ENCODE data around the gene TNFAIP8L1.

Gene TNFAIP8L1

GRCh38 chr19:4691373-4691772, 52.1 kb downstream of the TNFAIP8L1 start:
- Histone ChIP-seq H3K9me3 (ENCODE audit: insufficient read depth, low read length) (no peaks in the 10 kb centered on the region), H3K4me1 (ENCODE audit: insufficient read depth, insufficient read length) (no peaks in the 10 kb centered on the region), H3K36me3 (ENCODE audit: insufficient read depth, insufficient read length, low read length) (peaks cover 96% of the 10 kb centered on the region), H3K27me3 (ENCODE audit: insufficient read depth, insufficient read length) (no peaks in the 10 kb centered on the region), H3K4me3 (ENCODE audit: insufficient read length, low read depth) (no peak overlapping the region), H3K9ac (ENCODE audit: insufficient read length, low read depth) (no peak overlapping the region)
- no peak for DNase-seq (ENCODE audit: low read depth, low spot score)
- TF ChIP-seq ZNF274 (IDR thresholded peaks at IDR 0.05; ENCODE audit: low read depth, low read length): no peak
- TF ChIP-seq SUZ12 (IDR thresholded peaks at IDR 0.05; ENCODE audit: extremely low read depth, insufficient read depth, insufficient read length): no peak

GRCh38 chr19:4692251-4693077, 53.1 kb downstream of the TNFAIP8L1 start:
- Histone ChIP-seq H3K4me1 (ENCODE audit: insufficient read depth, insufficient read length) (no peaks in the 10 kb centered on the region), H3K9ac (ENCODE audit: insufficient read length, low read depth) (no peak overlapping the region), H3K9me3 (ENCODE audit: insufficient read depth, low read length) (no peaks in the 10 kb centered on the region), H3K36me3 (ENCODE audit: insufficient read depth, insufficient read length, low read length) (peaks cover 94% of the 10 kb centered on the region), H3K4me3 (ENCODE audit: insufficient read length, low read depth) (no peak overlapping the region), H3K27me3 (ENCODE audit: insufficient read depth, insufficient read length) (no peaks in the 10 kb centered on the region)
- DNase-seq (ENCODE audit: low read depth, low spot score): no peak
- TF ChIP-seq YY1 (IDR thresholded peaks at IDR 0.05; ENCODE audit: insufficient read depth, insufficient read length) (no peak), SUZ12 (IDR thresholded peaks at IDR 0.05; ENCODE audit: extremely low read depth, insufficient read depth, insufficient read length) (no peak), ZNF274 (IDR thresholded peaks at IDR 0.05; ENCODE audit: low read depth, low read length) (no peak)

GRCh38 chr19:4693078-4693350, 53.7 kb downstream of the TNFAIP8L1 start:
- no peaks in the 10 kb centered on the region for H3K27me3 ChIP-seq (ENCODE audit: insufficient read depth, insufficient read length)
- no peaks in the 10 kb centered on the region for H3K4me1 ChIP-seq (ENCODE audit: insufficient read depth, insufficient read length)
- H3K36me3 ChIP-seq (ENCODE audit: insufficient read depth, insufficient read length, low read length): peaks cover 95% of the 10 kb centered on the region
- no peak overlapping the region for H3K4me3 ChIP-seq (ENCODE audit: insufficient read length, low read depth)
- no peak for TF ChIP-seq SUZ12 (IDR thresholded peaks at IDR 0.05; ENCODE audit: extremely low read depth, insufficient read depth, insufficient read length)
- no peak for TF ChIP-seq YY1 (IDR thresholded peaks at IDR 0.05; ENCODE audit: insufficient read depth, insufficient read length)
- no peak for TF ChIP-seq ZNF274 (IDR thresholded peaks at IDR 0.05; ENCODE audit: low read depth, low read length)
- H3K9me3 ChIP-seq (ENCODE audit: insufficient read depth, low read length): no peaks in the 10 kb centered on the region
- H3K9ac ChIP-seq (ENCODE audit: insufficient read length, low read depth): no peak overlapping the region
- DNase-seq (ENCODE audit: low read depth, low spot score): no peak

GRCh38 chr19:4693471-4694121, 54.3 kb downstream of the TNFAIP8L1 start:
- no peaks in the 10 kb centered on the region for H3K27me3 ChIP-seq (ENCODE audit: insufficient read depth, insufficient read length)
- peaks cover 95% of the 10 kb centered on the region for H3K36me3 ChIP-seq (ENCODE audit: insufficient read depth, insufficient read length, low read length)
- no peak overlapping the region for H3K9ac ChIP-seq (ENCODE audit: insufficient read length, low read depth)

GRCh38 chr19:4694211-4694987, 55.1 kb downstream of the TNFAIP8L1 start:
- H3K36me3 ChIP-seq (ENCODE audit: insufficient read depth, insufficient read length, low read length): peaks cover 93% of the 10 kb centered on the region

More at GRCh38 chr19:4693471-4694121, 54.3 kb downstream of the TNFAIP8L1 start:
- TF ChIP-seq ZNF274 (IDR thresholded peaks at IDR 0.05; ENCODE audit: low read depth, low read length) (no peak), SUZ12 (IDR thresholded peaks at IDR 0.05; ENCODE audit: extremely low read depth, insufficient read depth, insufficient read length) (no peak), YY1 (IDR thresholded peaks at IDR 0.05; ENCODE audit: insufficient read depth, insufficient read length) (no peak)
- no peaks in the 10 kb centered on the region for H3K9me3 ChIP-seq (ENCODE audit: insufficient read depth, low read length)
- H3K4me3 ChIP-seq (ENCODE audit: insufficient read length, low read depth): no peak overlapping the region
- no peak for DNase-seq (ENCODE audit: low read depth, low spot score)
- no peaks in the 10 kb centered on the region for H3K4me1 ChIP-seq (ENCODE audit: insufficient read depth, insufficient read length)

GRCh38 chr19:4695224-4695731, 56.0 kb downstream of the TNFAIP8L1 start:
- Histone ChIP-seq H3K36me3 (ENCODE audit: insufficient read depth, insufficient read length, low read length) (peaks cover 93% of the 10 kb centered on the region), H3K4me1 (ENCODE audit: insufficient read depth, insufficient read length) (no peaks in the 10 kb centered on the region), H3K9me3 (ENCODE audit: insufficient read depth, low read length) (no peaks in the 10 kb centered on the region), H3K27me3 (ENCODE audit: insufficient read depth, insufficient read length) (no peaks in the 10 kb centered on the region), H3K4me3 (ENCODE audit: insufficient read length, low read depth) (no peak overlapping the region), H3K9ac (ENCODE audit: insufficient read length, low read depth) (no peak overlapping the region)
- no peak for TF ChIP-seq ZNF274 (IDR thresholded peaks at IDR 0.05; ENCODE audit: low read depth, low read length)
- no peak for TF ChIP-seq YY1 (IDR thresholded peaks at IDR 0.05; ENCODE audit: insufficient read depth, insufficient read length)
- TF ChIP-seq SUZ12 (IDR thresholded peaks at IDR 0.05; ENCODE audit: extremely low read depth, insufficient read depth, insufficient read length): no peak
- DNase-seq (ENCODE audit: low read depth, low spot score): no peak

More at GRCh38 chr19:4694211-4694987, 55.1 kb downstream of the TNFAIP8L1 start:
- TF ChIP-seq SUZ12 (IDR thresholded peaks at IDR 0.05; ENCODE audit: extremely low read depth, insufficient read depth, insufficient read length) (no peak), YY1 (IDR thresholded peaks at IDR 0.05; ENCODE audit: insufficient read depth, insufficient read length) (no peak)
- H3K9ac ChIP-seq (ENCODE audit: insufficient read length, low read depth): no peak overlapping the region
- no peaks in the 10 kb centered on the region for H3K4me1 ChIP-seq (ENCODE audit: insufficient read depth, insufficient read length)
- H3K4me3 ChIP-seq (ENCODE audit: insufficient read length, low read depth): no peak overlapping the region
- no peaks in the 10 kb centered on the region for H3K9me3 ChIP-seq (ENCODE audit: insufficient read depth, low read length)
- no peaks in the 10 kb centered on the region for H3K27me3 ChIP-seq (ENCODE audit: insufficient read depth, insufficient read length)
- no peak for DNase-seq (ENCODE audit: low read depth, low spot score)

GRCh38 chr19:4697304-4697703, 58.0 kb downstream of the TNFAIP8L1 start:
- no peak overlapping the region for H3K4me3 ChIP-seq (ENCODE audit: insufficient read length, low read depth)
- H3K9ac ChIP-seq (ENCODE audit: insufficient read length, low read depth): no peak overlapping the region
- no peak for DNase-seq (ENCODE audit: low read depth, low spot score)
- no peak for TF ChIP-seq ZNF274 (IDR thresholded peaks at IDR 0.05; ENCODE audit: low read depth, low read length)
- TF ChIP-seq SUZ12 (IDR thresholded peaks at IDR 0.05; ENCODE audit: extremely low read depth, insufficient read depth, insufficient read length): no peak
- TF ChIP-seq YY1 (IDR thresholded peaks at IDR 0.05; ENCODE audit: insufficient read depth, insufficient read length): no peak
- no peaks in the 10 kb centered on the region for H3K9me3 ChIP-seq (ENCODE audit: insufficient read depth, low read length)
- H3K27me3 ChIP-seq (ENCODE audit: insufficient read depth, insufficient read length): no peaks in the 10 kb centered on the region
- peaks cover 2% of the 10 kb centered on the region for H3K4me1 ChIP-seq (ENCODE audit: insufficient read depth, insufficient read length)
- peaks cover 96% of the 10 kb centered on the region for H3K36me3 ChIP-seq (ENCODE audit: insufficient read depth, insufficient read length, low read length)
